SU-DHL-6 (cell line): ENCODE results near the gene KCNC1.

ENCODE experiments used
- CTCF ChIP-seq: fragments of 200-600 bp; sonication (generic); IDR thresholded peaks from one replicate; pipeline ENCODE4 v1.5.1; 2017; ENCODE audit warnings: antibody characterized with exemption, mild to moderate bottlenecking, low read length, moderate library complexity; ENCODE audit not compliant: insufficient read depth, poor library complexity, severe bottlenecking
- EZH2phosphoT487 ChIP-seq: fragments of 200-600 bp; sonication (generic), shearing (Covaris generic); conservative IDR thresholded peaks from 2 replicates; pipeline ENCODE4 v1.6.1; 2018; ENCODE audit warnings: mild to moderate bottlenecking, antibody characterized with exemption, low read length, moderate library complexity, mixed read lengths

- no peak for TF ChIP-seq CTCF
- TF ChIP-seq EZH2phosphoT487, result no peak
Measured at GRCh38 chr11:17719938-17720795, 14.4 kb upstream of the KCNC1 start.
